T47D (cell line): ENCODE data around the gene HIPK4.
A peak's percentile ranks its signal among the peaks of the same experiment; 100 is the strongest.

Experiments
- DNase-seq, 2 experiments: peaks; one replicate each; pipeline versions ENCODE4 v3.0.0 to v3.0.0-alpha.2; 2011 to 2012; ENCODE audit warnings: low read depth in 1 of 2, low spot score in 1 of 2
- JUND ChIP-seq: IDR thresholded peaks from 2 replicates; pipeline ENCODE4 v1.6.1; 2012; ENCODE audit warnings: low read depth
- in situ Hi-C: cut with HindIII; loops from 2 replicates; pipeline ENCODE4 v1.10.0; 2016; ENCODE audit warnings: low sequenced_read_pairs, low pct_unique_long_range_greater_than_20kb

Gene HIPK4

DNA sequence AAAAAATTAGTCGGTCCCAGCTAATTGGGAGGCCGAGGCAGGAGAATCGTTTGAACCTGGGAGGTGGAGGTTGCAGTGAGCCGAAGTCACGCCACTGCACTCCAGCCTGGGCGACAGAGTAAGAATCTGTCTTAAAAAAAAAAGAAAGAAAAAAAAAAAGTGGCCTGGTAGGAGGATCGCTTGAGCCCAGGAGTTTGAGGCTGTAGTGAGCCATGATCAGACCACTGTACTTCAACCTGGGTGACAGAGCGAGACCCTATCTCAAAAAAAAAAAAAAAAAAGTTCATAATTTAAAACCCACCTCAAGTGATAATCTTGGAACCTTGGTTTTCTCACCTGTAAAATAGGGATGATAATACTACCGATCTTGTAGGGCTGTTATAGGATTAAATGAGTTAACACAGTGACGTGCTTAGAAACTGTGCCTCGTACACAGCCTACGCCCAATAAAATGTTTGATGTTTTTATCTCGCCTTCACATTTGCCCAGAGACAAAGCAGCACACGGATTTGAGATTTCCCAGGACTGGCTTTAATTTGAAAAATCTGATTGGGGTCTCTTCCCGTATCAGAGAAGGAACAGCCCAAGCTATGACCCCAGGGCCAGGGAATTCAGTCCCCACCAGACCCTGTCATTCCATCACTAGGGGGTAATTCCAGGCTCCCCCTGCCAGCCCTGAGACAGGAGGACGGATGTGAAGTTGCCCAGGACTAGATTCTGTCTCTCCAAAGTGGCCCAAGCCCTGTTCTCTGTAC, 32.2 kb upstream of the HIPK4 start:
- in situ Hi-C loops: no loop called here
- DNase-seq: no peak
- no peak for TF ChIP-seq JUND

DNA sequence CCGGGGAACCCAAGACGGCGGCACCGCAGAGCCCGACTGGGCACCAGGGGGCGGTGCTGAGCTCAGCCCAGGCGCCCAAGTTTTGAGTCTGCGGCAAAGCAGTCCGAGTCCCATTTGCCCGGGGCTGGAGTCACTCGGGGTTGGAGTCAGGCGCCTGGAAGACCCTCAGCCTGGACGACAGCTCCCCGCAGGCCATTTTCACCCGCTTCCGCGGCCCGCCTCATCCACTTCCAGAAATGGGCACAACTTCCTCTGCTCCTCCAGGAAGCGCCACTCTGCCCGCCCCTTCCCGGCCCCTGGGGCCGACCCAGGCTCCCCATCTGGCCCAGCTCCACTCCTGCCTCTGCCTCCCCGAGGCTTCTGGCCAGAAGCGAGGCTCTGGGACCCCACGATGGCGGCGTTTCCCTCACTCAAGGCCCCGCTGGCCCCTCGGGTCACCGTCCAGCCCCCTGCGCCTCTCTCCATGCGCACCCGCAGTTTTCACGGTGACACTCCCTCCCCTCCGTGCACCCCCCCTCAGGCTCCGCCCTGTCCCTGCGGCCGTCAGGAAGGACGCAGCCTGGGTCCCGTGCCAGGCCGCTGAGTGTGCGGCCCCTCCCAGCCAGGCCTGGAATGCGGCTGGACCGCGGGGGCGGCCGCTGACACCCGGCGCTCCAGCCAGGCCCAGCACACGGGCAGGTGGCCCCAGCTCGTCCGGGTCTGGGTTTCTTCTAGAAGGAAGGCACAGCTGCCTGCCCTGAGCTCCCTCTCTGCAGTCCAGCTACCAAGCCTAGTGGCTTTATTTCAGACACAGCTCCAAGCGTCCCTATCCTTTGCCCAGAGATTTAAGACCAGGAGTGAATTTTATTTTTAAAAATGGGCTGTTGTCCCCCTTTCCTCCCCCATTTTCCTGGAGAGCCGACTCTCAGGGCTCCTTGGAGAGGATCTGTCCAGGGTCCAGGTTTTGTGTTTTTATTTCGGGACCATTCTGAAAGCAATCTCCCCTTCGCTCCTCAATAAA, 31.1 kb upstream of the HIPK4 start:
- DNase-seq: peak; percentile 61 to 95
- in situ Hi-C loops: no loop called here
- no peak for TF ChIP-seq JUND

DNA sequence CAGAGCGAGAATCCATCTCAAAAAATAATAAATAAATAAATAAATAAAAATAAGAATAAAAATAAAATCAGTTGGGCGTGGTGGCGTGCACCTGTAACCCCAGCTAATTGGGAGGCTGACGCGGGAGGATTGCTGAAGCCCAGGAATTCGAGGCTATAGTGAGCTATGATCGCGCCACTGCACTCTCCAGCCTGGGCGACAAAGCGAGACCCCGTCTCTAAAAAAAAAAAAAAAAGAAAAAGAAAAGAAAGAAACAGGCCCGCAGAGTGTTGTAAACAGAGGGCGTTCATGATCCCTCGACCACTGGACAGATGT, 30.4 kb upstream of the HIPK4 start:
- DNase-seq: no peak
- no peak for TF ChIP-seq JUND
- in situ Hi-C loops: no loop called here

DNA sequence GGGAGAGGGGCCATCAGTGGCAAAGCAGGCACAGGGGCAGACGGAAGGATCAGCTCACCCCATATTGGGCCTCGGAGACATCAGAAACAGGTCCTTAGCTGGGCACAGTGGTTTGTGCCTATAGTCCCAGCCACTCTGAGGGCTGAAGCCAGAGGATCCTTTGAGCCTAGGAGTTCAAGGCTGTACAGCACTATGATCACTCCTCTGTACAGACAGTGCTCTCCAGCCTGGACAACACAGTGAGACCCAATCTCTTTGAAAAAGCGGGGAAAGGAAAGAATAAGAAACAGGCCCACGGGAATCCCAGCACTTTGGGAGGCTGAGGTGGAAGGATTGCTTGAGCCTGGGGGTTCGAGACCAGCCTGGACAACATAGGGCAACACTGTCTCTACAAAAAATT, 29.8 kb upstream of the HIPK4 start:
- TF ChIP-seq JUND: no peak
- DNase-seq: no peak
- in situ Hi-C loops: no loop called here

DNA sequence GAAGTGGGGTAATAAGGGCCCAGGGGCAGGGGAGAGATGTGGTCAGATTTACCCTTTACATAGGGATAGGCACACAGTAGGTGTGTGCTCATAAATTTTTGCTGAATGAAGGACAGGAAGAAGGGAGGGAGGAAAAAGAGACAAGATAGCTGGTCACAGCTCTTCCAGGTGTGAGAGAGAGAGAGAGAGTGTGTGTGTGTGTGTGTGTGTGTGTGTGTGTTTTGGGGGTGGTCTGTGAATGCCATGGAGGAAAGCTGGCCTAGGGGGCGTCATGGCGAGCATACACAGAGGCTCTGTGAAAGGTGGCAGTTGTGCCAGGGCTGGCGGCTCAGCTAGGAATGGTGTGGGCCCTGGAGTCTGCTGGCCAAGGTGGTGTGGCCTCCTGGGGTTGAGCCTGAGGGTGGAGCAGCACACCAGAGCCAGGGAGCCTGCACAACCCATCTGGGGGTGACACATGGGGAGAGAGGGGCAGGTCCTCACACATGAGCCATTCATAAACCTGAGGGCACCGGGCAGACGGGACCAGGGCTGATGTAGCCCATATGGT, 29.2 kb upstream of the HIPK4 start:
- no peak for DNase-seq
- in situ Hi-C loops: no loop called here
- no peak for TF ChIP-seq JUND

DNA sequence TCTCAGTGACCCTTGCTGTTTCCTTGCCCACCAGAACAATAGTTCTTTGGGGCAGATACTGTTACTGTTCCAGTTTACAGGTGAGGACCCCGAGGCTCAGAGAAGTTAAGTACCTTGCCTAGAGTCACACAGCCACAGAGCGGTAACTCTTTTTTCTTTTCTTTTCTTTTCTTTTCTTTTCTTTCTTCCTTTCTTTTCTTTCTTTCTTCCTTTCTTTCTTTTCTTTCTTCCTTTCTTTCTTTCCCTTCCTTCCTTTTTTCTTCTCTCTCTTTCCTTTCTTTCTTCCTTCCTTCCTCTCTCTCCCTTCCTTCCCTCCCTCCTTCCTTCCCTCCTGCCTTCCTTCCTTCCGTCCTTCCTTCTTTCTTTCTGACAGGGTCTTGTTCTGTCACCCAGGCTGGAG, 28.1 kb upstream of the HIPK4 start:
- in situ Hi-C loops: no loop called here
- no peak for TF ChIP-seq JUND
- no peak for DNase-seq

DNA sequence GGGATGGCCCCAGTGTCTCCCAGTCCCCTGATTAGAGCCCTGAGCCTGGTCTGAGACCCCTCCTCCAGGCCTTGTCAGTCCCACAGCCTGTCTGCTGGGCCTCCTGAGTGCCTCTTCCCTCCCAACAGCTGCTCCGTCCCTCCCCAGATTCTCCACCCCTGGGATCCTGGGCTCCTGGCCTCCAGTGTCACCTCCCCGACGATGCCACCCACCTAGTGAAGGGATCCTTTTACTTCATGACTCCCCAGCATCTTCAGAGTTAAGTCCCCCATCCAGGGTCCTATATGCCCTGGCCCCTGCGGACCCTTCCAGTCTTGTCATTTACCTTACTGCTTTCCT, 27.6 kb upstream of the HIPK4 start:
- no peak for DNase-seq
- in situ Hi-C loops: no loop called here

DNA sequence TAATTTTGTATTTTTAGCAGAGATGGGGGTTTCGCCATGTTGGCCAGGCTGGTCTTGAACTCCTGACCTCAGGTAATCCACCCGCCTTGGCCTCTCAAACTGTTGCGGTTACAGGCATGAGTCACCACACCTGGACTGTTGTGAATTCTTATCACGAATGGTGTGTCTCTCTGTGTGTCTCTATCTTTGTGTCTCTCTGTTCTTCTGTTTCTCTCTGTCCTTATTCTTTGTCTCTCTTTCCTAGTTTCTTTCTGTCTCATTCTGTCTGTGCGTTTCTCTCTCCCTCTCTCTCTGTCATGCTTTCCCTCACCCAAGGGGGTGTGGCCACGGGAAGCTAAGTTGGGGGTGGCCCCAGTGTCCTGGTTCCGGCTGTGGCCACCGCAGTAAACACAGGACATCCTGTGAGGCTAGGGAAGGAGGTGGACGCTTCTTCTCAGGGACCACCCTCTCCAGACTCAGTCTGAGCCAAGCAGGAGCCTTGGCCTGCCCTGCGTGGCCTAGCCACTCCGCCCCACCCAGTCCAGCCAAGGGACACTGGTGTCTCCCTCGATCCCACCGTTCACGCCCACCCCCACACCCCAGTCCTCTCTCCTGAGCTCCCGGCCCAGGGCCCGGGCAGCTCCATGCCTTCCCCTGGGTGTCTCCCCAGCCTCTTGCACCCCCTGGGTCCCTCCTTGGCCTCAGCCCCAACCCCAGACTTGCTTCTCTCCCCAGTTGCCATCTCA, 27.1 kb upstream of the HIPK4 start:
- no peak for TF ChIP-seq JUND
- in situ Hi-C loops: no loop called here
- DNase-seq: peak in 1 of 2 experiments; percentile 72

More for the DNA sequence above, 27.6 kb upstream of the HIPK4 start:
- TF ChIP-seq JUND: no peak

DNA sequence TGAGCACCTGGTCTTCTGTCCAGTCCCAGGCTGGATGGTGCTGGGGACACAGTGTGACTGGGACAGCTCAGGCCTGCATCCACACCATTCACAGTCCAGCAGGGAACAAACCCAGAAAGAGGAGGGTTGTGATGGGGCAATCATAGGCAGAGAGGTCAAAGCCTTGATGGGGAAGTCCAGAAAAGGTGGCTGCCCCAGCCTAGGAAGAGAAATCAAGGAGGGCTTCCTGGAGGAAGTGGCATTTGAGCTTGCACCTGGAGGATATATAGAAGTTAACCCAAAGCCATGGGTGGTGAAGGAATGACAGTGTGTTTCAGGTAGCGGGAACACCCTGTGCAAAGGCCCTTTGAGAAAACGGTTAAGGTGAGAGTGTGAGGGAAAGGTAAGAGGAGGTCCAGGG, 25.8 kb upstream of the HIPK4 start:
- no peak for DNase-seq
- no peak for TF ChIP-seq JUND
- in situ Hi-C loops: no loop called here

DNA sequence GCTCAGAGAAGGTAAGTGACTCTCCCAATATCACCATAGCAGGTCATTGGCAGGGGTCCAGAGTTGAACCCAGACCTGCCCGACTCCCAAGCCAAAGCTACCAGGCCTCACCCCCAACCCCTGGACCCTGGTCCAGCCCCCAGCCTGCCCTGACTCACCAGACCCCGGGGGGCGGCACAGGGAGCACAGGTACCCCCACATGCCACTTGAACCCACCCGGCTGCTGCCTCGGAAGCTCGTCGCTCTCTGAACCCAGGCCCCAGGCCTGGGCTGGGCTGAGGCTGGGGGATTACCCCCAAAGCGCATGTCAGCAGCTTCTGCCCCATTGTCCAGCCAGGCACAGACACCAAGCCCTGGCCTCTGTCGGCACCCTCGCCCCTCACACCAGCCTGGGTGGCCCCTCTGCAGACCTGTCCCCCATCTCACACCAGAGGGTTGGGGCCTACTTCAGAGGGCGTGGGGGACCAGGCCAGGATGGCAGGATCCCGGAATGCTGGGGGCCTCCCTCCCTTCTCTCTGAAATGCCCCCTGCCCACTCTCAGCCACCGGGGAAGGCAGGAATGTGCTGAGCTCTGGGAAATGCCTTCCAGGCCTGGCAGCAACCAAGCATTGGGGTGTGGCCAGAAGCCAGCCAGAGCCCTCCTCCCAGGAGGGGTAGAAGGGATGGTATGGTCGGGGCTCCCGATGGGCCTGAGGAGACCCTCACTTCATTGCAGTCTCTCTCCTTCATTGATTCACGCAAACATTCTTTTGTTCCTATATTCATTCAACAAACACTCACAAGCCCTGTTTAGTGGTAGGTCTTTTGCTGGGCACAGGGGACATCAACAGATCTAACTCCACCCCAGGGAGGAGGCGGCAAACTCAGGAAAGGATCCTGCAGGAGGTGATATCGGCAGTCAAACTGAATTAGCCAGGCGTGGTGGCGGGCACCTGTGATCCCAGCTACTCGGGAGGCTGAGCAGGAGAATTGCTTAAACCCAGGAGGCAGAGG, 24.9 kb upstream of the HIPK4 start:
- in situ Hi-C loops: no loop called here

DNA sequence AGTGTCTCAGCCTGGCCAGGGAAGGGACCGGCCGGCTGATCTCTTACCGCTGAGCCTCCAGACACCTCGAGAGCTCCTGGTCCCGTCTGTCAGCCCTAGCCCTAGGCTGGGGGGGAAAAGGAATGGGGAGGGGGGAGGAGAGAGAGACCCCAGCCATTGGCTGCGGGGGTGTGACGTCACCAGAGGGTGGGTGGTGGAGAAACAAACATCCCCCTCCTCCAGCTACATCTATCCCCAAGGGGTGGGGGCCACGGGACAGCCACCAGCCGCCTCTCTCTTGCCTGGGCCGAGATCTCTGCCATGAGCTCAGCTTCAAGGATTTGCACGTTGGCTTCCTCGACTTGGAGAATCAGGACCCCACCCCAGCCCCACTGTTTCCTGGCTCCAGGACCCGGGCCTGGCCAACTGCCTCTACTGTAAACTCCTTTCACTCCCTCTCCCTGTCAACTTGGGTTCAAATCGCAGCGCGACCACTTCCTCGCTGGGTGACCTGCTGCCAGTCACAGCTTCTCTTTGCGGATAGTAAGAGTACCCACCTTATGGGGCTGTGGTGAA, 23.4 kb upstream of the HIPK4 start, which contains the start of gene PRX:
Gene PRX, minus strand, starts transcription at position 88 of the 555 bp plus-strand sequence. CDS start 5,446 bp downstream, outside the sequence.
- TF ChIP-seq JUND: no peak
- DNase-seq: no peak
- in situ Hi-C loops: no loop called here

More for the DNA sequence above, 24.9 kb upstream of the HIPK4 start:
- peak in 1 of 2 experiments; percentile 50 for DNase-seq
- TF ChIP-seq JUND: no peak
